ENCODE measurements around the gene ZHX3. TPM values are rescaled to one million over a fixed set of nuclear protein-coding genes. Genes with fewer than 3 reads are reported as not detected.

Gene ZHX3
- total RNA-seq, 1 donor: 36.6 TPM

- Histone ChIP-seq H3K27me3 (ENCODE audit: insufficient read depth, low read length) (no peaks in the 10 kb centered on the region), H3K79me2 (ENCODE audit: insufficient read depth, low read length) (peaks cover 4% of the 10 kb centered on the region), H3K4me2 (ENCODE audit: insufficient read depth, low read length) (no peak overlapping the region), H3K36me3 (ENCODE audit: insufficient read depth, low read length) (peaks cover 82% of the 10 kb centered on the region), H3K4me1 (ENCODE audit: insufficient read depth, low read length) (no peaks in the 10 kb centered on the region), H3K27ac (ENCODE audit: low read depth, low read length) (no peak overlapping the region), H3K4me3 (ENCODE audit: insufficient read depth, low read length) (no peak overlapping the region), H2AFZ (ENCODE audit: low read length) (no peak overlapping the region), H4K20me1 (ENCODE audit: insufficient read depth, low read length) (peaks cover 9% of the 10 kb centered on the region), H3K9me3 (ENCODE audit: low read depth, low read length) (no peaks in the 10 kb centered on the region)
- DNase-seq (ENCODE audit: insufficient read length, low spot score, missing footprints): peak; percentile 68
- no peak for TF ChIP-seq CTCF (IDR thresholded peaks at IDR 0.05; ENCODE audit: extremely low read depth, low read depth, low read length)
Observed at GRCh38 chr20:41168281-41169161, 149.0 kb downstream of the ZHX3 start.

- no peaks in the 10 kb centered on the region for H3K27me3 ChIP-seq (ENCODE audit: insufficient read depth, low read length)
Observed at GRCh38 chr20:41167481-41168253, 149.9 kb downstream of the ZHX3 start.

GRCh38 chr20:41167118-41167470 lies 150.4 kb downstream of the ZHX3 start:
- no peak for TF ChIP-seq CTCF (IDR thresholded peaks at IDR 0.05; ENCODE audit: extremely low read depth, low read depth, low read length)
- no peak overlapping the region for H2AFZ ChIP-seq (ENCODE audit: low read length)
- H3K36me3 ChIP-seq (ENCODE audit: insufficient read depth, low read length): peaks cover 79% of the 10 kb centered on the region

More at GRCh38 chr20:41167481-41168253, 149.9 kb downstream of the ZHX3 start:
- Histone ChIP-seq H3K4me2 (ENCODE audit: insufficient read depth, low read length) (no peak overlapping the region), H3K79me2 (ENCODE audit: insufficient read depth, low read length) (peaks cover 4% of the 10 kb centered on the region), H3K4me3 (ENCODE audit: insufficient read depth, low read length) (no peak overlapping the region), H3K36me3 (ENCODE audit: insufficient read depth, low read length) (peaks cover 84% of the 10 kb centered on the region), H3K4me1 (ENCODE audit: insufficient read depth, low read length) (no peaks in the 10 kb centered on the region), H4K20me1 (ENCODE audit: insufficient read depth, low read length) (peaks cover 9% of the 10 kb centered on the region), H3K9me3 (ENCODE audit: low read depth, low read length) (no peaks in the 10 kb centered on the region), H2AFZ (ENCODE audit: low read length) (no peak overlapping the region), H3K27ac (ENCODE audit: low read depth, low read length) (no peak overlapping the region)
- TF ChIP-seq CTCF (IDR thresholded peaks at IDR 0.05; ENCODE audit: extremely low read depth, low read depth, low read length): no peak
- DNase-seq (ENCODE audit: insufficient read length, low spot score, missing footprints): peak; percentile 55

More at GRCh38 chr20:41167118-41167470, 150.4 kb downstream of the ZHX3 start:
- H3K4me1 ChIP-seq (ENCODE audit: insufficient read depth, low read length): no peaks in the 10 kb centered on the region
- peaks cover 4% of the 10 kb centered on the region for H3K79me2 ChIP-seq (ENCODE audit: insufficient read depth, low read length)
- H3K27ac ChIP-seq (ENCODE audit: low read depth, low read length): no peak overlapping the region
- H3K9me3 ChIP-seq (ENCODE audit: low read depth, low read length): no peaks in the 10 kb centered on the region
- H3K27me3 ChIP-seq (ENCODE audit: insufficient read depth, low read length): no peaks in the 10 kb centered on the region
- no peak for DNase-seq (ENCODE audit: insufficient read length, low spot score, missing footprints)
- H4K20me1 ChIP-seq (ENCODE audit: insufficient read depth, low read length): peaks cover 9% of the 10 kb centered on the region
- H3K4me2 ChIP-seq (ENCODE audit: insufficient read depth, low read length): no peak overlapping the region
- H3K4me3 ChIP-seq (ENCODE audit: insufficient read depth, low read length): no peak overlapping the region
